ENCODE measurements around the gene EPHA1. TPM values are rescaled to one million over a fixed set of nuclear protein-coding genes. Genes with fewer than 3 reads are reported as not detected.

EPHA1 gene
- total and polyA plus RNA-seq, 4 donors = 10.3 to 21.0 (median 11.3) TPM

DNA sequence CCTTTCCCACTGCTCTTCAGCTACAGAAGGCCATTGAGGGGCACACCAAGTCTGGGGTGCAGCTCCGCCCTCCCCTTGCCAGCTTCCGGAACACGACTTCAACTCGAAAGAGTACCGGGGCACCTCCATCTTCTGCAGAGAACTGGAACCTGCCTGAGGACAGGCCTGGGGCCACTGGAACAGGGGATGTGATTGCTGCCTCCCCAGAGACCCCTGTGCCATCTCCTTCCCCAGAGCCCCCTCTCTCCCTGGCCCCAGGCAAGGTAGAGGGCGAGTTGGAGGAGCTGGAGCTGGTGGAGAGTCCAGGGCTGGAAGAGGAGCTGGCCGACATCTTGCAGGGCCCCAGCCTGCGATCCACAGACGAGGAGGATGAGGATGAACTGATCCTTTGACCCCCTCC is 57.1 kb downstream of the EPHA1 start:
- no peaks in the 10 kb centered on the region for H3K27me3 ChIP-seq (ENCODE audit: control insufficient read depth in 4 of 4, insufficient read depth in 4 of 4, low read length in 3 of 4)
- H3K9me3 ChIP-seq (ENCODE audit: control insufficient read depth in 4 of 4, low read length in 3 of 4) = no peaks in the 10 kb centered on the region
- no peak overlapping the region for H3K4me3 ChIP-seq (ENCODE audit: low read depth in 1 of 3, low read length in 3 of 3)
- no peak overlapping the region for H3K9ac ChIP-seq (ENCODE audit: low read depth in 1 of 2, low read length in 2 of 2)
- no peak for DNase-seq (ENCODE audit: low spot score)
- peaks cover 6 to 12% (median 9%) of the 10 kb centered on the region in 4 donors for H3K4me1 ChIP-seq (ENCODE audit: control insufficient read depth in 4 of 4, insufficient read depth in 4 of 4, low read length in 3 of 4)
- 96% methylated on average over 9 of the region's 9 CpGs for WGBS
- TF ChIP-seq GABPA (IDR thresholded peaks at IDR 0.05 in 1 of 2, conservative IDR thresholded peaks at IDR 0.05 in 1 of 2) = no peak
- TF ChIP-seq NR2F2 (IDR thresholded peaks at IDR 0.05) = no peak
- TF ChIP-seq, protein P1, sequence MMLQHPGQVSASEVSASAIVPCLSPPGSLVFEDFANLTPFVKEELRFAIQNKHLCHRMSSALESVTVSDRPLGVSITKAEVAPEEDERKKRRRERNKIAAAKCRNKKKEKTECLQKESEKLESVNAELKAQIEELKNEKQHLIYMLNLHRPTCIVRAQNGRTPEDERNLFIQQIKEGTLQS (IDR thresholded peaks at IDR 0.05) = no peak
- TF ChIP-seq, protein P2, sequence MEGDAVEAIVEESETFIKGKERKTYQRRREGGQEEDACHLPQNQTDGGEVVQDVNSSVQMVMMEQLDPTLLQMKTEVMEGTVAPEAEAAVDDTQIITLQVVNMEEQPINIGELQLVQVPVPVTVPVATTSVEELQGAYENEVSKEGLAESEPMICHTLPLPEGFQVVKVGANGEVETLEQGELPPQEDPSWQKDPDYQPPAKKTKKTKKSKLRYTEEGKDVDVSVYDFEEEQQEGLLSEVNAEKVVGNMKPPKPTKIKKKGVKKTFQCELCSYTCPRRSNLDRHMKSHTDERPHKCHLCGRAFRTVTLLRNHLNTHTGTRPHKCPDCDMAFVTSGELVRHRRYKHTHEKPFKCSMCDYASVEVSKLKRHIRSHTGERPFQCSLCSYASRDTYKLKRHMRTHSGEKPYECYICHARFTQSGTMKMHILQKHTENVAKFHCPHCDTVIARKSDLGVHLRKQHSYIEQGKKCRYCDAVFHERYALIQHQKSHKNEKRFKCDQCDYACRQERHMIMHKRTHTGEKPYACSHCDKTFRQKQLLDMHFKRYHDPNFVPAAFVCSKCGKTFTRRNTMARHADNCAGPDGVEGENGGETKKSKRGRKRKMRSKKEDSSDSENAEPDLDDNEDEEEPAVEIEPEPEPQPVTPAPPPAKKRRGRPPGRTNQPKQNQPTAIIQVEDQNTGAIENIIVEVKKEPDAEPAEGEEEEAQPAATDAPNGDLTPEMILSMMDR (IDR thresholded peaks at IDR 0.05; ENCODE audit: low read depth, low read length, missing input control) = no peak
- TF ChIP-seq, protein P3, sequence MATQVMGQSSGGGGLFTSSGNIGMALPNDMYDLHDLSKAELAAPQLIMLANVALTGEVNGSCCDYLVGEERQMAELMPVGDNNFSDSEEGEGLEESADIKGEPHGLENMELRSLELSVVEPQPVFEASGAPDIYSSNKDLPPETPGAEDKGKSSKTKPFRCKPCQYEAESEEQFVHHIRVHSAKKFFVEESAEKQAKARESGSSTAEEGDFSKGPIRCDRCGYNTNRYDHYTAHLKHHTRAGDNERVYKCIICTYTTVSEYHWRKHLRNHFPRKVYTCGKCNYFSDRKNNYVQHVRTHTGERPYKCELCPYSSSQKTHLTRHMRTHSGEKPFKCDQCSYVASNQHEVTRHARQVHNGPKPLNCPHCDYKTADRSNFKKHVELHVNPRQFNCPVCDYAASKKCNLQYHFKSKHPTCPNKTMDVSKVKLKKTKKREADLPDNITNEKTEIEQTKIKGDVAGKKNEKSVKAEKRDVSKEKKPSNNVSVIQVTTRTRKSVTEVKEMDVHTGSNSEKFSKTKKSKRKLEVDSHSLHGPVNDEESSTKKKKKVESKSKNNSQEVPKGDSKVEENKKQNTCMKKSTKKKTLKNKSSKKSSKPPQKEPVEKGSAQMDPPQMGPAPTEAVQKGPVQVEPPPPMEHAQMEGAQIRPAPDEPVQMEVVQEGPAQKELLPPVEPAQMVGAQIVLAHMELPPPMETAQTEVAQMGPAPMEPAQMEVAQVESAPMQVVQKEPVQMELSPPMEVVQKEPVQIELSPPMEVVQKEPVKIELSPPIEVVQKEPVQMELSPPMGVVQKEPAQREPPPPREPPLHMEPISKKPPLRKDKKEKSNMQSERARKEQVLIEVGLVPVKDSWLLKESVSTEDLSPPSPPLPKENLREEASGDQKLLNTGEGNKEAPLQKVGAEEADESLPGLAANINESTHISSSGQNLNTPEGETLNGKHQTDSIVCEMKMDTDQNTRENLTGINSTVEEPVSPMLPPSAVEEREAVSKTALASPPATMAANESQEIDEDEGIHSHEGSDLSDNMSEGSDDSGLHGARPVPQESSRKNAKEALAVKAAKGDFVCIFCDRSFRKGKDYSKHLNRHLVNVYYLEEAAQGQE (IDR thresholded peaks at IDR 0.05) = no peak
- no peak for TF ChIP-seq RXRA (IDR thresholded peaks at IDR 0.05)
- no peak overlapping the region for H3K27ac ChIP-seq (ENCODE audit: low read depth in 1 of 2, low read length in 2 of 2)
- H3K36me3 ChIP-seq (ENCODE audit: control insufficient read depth in 4 of 4, insufficient read depth in 3 of 4, low read depth in 1 of 4, low read length in 3 of 4) = no peaks in the 10 kb centered on the region

DNA sequence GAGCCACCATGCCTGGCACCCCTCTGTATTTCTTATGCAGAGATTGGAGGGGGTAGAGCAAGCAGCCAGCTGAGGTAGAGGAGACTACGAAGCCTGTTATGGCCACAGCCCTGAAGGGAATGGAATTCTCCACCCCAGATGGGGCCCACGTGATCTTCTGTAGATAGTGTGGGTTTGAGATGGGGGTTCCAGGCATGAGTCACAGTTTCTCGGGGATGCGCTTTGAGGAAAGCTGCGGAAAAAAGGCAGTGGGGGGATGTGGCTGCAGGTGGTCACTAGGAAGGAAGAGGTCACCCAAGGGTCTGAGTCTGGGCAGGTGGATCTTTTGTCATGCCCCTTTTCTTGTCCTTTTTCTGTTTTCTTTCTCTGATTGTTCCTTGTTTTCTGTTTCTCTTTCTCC is 57.6 kb downstream of the EPHA1 start:
- Histone ChIP-seq H3K9me3 (ENCODE audit: control insufficient read depth in 4 of 4, low read length in 3 of 4) (no peaks in the 10 kb centered on the region), H3K27ac (ENCODE audit: low read depth in 1 of 2, low read length in 2 of 2) (no peak overlapping the region), H3K27me3 (ENCODE audit: control insufficient read depth in 4 of 4, insufficient read depth in 4 of 4, low read length in 3 of 4) (no peaks in the 10 kb centered on the region), H3K9ac (ENCODE audit: low read depth in 1 of 2, low read length in 2 of 2) (no peak overlapping the region), H3K4me3 (ENCODE audit: low read depth in 1 of 3, low read length in 3 of 3) (no peak overlapping the region), H3K36me3 (ENCODE audit: control insufficient read depth in 4 of 4, insufficient read depth in 3 of 4, low read depth in 1 of 4, low read length in 3 of 4) (no peaks in the 10 kb centered on the region), H3K4me1 (ENCODE audit: control insufficient read depth in 4 of 4, insufficient read depth in 4 of 4, low read length in 3 of 4) (peaks cover 6 to 12% (median 9%) of the 10 kb centered on the region in 4 donors)
- 92% methylated on average over 5 of the region's 5 CpGs for WGBS
- DNase-seq (ENCODE audit: low spot score) = no peak
- TF ChIP-seq SP1 (IDR thresholded peaks at IDR 0.05) (no peak), FOXA1 (IDR thresholded peaks at IDR 0.05) (no peak), YY1 (IDR thresholded peaks at IDR 0.05) (no peak), JUND (IDR thresholded peaks at IDR 0.05) (no peak), RXRA (IDR thresholded peaks at IDR 0.05) (no peak), GABPA (IDR thresholded peaks at IDR 0.05 in 1 of 2, conservative IDR thresholded peaks at IDR 0.05 in 1 of 2) (no peak), TAF1 (conservative IDR thresholded peaks at IDR 0.05) (no peak), HNF4G (IDR thresholded peaks at IDR 0.05) (no peak), RAD21 (IDR thresholded peaks at IDR 0.05) (no peak), NR2F2 (IDR thresholded peaks at IDR 0.05) (no peak), HNF4A (conservative IDR thresholded peaks at IDR 0.05) (no peak), FOXA2 (IDR thresholded peaks at IDR 0.05) (no peak), EGR1 (IDR thresholded peaks at IDR 0.05; ENCODE audit: low read depth in 2 of 2) (no peak)
- TF ChIP-seq, protein P3 (IDR thresholded peaks at IDR 0.05) = no peak
- TF ChIP-seq, protein P1 (IDR thresholded peaks at IDR 0.05) = no peak
- TF ChIP-seq, protein P2 (IDR thresholded peaks at IDR 0.05; ENCODE audit: low read depth, low read length, missing input control) = no peak
- TF ChIP-seq, protein P4, sequence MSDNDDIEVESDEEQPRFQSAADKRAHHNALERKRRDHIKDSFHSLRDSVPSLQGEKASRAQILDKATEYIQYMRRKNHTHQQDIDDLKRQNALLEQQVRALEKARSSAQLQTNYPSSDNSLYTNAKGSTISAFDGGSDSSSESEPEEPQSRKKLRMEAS (IDR thresholded peaks at IDR 0.05) = no peak
- TF ChIP-seq, protein P5, sequence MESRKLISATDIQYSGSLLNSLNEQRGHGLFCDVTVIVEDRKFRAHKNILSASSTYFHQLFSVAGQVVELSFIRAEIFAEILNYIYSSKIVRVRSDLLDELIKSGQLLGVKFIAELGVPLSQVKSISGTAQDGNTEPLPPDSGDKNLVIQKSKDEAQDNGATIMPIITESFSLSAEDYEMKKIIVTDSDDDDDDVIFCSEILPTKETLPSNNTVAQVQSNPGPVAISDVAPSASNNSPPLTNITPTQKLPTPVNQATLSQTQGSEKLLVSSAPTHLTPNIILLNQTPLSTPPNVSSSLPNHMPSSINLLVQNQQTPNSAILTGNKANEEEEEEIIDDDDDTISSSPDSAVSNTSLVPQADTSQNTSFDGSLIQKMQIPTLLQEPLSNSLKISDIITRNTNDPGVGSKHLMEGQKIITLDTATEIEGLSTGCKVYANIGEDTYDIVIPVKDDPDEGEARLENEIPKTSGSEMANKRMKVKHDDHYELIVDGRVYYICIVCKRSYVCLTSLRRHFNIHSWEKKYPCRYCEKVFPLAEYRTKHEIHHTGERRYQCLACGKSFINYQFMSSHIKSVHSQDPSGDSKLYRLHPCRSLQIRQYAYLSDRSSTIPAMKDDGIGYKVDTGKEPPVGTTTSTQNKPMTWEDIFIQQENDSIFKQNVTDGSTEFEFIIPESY (IDR thresholded peaks at IDR 0.05) = no peak
